ENCODE measurements around the gene ATP2C2.

The ATP2C2 gene

DNA sequence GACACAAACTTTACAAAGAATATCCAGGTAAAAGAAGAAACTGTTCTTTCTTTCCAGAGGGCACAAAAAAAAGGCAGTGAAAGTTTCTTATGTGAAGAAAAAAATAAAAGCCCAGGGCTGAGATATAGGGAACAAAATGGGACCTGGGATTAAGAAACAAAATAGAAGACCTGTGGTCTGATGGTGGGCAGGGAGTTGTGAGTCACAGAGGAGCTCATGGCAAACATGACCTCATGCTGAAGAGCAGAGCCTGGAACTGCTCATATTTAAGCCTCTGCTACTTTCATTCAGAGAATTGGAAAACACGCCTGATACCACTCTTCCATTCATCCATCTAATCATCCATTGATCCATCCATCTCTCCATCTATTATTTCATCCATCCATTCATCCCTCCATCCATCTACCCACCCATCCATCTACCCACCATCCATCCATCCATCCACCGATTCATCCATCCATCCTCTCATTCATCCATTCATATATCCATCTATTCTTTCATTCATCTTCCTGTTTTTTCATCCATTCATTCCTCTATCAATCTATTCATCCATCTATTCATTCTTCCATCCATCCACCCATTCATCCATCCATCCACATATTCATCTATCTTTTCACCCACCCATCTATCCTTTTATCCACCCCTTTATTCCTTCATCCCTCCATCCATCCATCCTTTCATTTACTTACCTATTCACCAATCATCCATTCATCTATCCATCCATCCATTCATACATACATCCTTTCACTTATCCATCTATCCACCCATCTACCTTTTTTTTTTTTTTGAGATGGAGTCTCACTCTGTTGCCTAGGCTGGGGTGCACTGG lies 43.7 kb upstream of the ATP2C2 start:
- TF ChIP-seq, protein P1, sequence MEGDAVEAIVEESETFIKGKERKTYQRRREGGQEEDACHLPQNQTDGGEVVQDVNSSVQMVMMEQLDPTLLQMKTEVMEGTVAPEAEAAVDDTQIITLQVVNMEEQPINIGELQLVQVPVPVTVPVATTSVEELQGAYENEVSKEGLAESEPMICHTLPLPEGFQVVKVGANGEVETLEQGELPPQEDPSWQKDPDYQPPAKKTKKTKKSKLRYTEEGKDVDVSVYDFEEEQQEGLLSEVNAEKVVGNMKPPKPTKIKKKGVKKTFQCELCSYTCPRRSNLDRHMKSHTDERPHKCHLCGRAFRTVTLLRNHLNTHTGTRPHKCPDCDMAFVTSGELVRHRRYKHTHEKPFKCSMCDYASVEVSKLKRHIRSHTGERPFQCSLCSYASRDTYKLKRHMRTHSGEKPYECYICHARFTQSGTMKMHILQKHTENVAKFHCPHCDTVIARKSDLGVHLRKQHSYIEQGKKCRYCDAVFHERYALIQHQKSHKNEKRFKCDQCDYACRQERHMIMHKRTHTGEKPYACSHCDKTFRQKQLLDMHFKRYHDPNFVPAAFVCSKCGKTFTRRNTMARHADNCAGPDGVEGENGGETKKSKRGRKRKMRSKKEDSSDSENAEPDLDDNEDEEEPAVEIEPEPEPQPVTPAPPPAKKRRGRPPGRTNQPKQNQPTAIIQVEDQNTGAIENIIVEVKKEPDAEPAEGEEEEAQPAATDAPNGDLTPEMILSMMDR (IDR thresholded peaks at IDR 0.05; ENCODE audit: insufficient read depth, low read depth, low read length, missing control alignments), result no peak
- H3K4me3 ChIP-seq (ENCODE audit: low read length), result no peak overlapping the region
- peak; percentile 24 for DNase-seq (ENCODE audit: low read depth)

DNA sequence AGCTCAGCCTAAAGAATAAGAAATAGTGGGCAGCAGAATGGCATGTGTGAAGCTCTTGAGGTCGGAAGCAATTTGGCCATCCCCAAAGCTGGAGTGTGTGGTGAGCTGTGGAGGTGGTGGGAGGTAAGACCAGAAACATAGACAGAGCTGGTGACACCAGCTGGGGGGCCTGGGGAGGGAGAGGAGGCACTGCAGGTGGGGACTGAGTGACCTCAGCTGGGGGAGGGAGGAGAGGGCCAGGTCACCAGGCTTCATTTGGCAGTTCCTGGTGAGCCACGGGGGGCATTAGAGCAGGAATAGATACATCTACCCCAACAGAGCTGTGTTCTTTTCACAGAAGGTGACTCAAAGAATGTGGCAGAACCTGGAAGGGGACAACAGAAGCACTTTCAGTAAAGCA lies 41.8 kb upstream of the ATP2C2 start:
- DNase-seq (ENCODE audit: low read depth), result no peak
- TF ChIP-seq, protein P1 (IDR thresholded peaks at IDR 0.05; ENCODE audit: insufficient read depth, low read depth, low read length, missing control alignments), result no peak
- no peak overlapping the region for H3K4me3 ChIP-seq (ENCODE audit: low read length)

DNA sequence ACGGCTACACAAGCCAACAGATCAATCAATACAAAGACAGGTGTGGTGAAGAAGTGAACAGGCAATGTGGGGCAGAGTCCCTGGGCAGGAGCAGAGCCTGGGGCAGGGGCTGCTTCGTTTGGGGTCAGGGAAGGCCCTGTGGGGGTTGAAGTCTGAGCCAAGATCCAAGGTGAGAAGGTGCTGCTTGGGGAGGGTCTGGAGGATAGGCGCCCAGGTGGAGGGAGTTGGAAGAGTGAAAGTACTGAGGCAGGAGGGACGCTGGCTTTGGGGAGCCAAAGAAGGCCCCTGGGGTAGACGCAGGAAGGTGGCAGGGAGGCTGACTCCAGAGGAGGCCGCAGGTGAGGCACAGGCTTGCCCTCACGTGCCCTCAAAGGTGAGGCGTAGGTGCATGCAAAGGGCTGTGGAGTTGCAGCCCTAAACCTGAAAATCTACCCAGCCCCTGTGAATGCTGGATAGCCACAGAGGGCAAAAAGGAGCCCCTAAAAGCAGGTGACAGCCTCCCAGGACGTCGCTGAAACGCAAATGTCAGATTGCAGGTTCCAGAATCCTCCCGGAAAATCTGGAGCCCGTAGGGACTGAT lies 40.3 kb upstream of the ATP2C2 start:
- TF ChIP-seq, protein P1 (IDR thresholded peaks at IDR 0.05; ENCODE audit: insufficient read depth, low read depth, low read length, missing control alignments), result no peak
- no peak for DNase-seq (ENCODE audit: low read depth)
- H3K4me3 ChIP-seq (ENCODE audit: low read length), result no peak overlapping the region

DNA sequence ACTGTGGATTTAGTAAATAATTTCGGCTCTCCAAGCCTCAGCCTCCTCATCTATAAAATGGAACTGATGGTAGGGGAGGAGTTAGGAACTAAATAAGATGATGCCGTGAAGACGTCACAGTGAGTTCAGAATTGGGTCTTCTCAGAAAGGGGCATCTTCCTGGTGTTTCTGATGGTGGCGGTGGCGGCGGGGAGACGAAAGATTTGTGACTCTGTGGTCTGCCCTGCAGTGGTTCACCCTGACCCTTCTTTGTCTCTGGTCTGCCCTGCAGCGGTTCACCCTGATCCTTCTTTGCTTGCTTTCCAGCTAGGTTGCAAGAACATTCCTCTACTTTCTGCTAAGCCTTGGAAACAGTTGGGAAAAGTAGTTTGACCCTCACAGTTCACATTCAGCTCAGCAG lies 39.3 kb upstream of the ATP2C2 start:
- DNase-seq (ENCODE audit: low read depth), result no peak
- no peak overlapping the region for H3K4me3 ChIP-seq (ENCODE audit: low read length)
- TF ChIP-seq, protein P1 (IDR thresholded peaks at IDR 0.05; ENCODE audit: insufficient read depth, low read depth, low read length, missing control alignments), result no peak

DNA sequence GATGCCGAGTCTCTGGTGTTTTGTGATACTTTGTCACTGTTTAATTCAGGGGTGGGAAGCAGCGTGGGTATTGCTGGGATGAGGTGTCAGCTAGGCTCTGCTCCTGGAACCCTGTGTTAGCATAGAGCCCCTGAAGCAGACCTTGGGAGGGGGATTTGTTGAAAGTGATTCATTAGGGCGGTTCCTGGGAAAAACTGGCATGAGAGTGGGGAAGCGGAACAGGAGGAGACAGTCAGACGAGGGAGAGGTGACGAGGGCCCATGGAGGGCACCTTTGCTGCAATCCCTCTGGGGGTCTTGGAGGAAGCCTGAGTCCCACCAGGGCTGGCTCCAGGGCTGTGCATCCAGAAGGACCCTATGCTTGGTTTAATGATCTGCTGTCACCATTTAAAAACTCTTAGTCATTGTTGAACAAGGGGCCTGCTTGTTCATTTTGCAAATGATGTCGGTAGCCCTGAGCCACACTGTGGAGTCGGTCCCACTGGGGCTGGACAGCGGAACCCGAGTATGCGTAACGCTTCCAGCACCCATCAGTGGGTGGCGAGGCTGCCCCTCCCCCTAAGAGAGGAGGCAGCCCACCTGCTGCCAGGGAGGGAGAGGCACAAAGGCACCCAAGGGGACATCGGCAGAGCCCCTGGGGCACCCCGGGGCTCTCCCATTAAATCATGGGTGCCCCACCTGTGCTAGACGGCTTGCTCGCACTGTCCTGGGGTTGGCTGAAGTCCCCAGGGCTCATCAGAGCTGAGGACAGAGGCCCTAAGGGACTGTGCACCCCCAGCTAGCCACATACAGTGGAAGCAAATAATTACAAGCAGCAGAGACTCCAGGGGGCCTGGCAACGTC lies 38.3 kb upstream of the ATP2C2 start:
- TF ChIP-seq, protein P1 (IDR thresholded peaks at IDR 0.05; ENCODE audit: insufficient read depth, low read depth, low read length, missing control alignments), result no peak
- no peak overlapping the region for H3K4me3 ChIP-seq (ENCODE audit: low read length)
- no peak for DNase-seq (ENCODE audit: low read depth)

DNA sequence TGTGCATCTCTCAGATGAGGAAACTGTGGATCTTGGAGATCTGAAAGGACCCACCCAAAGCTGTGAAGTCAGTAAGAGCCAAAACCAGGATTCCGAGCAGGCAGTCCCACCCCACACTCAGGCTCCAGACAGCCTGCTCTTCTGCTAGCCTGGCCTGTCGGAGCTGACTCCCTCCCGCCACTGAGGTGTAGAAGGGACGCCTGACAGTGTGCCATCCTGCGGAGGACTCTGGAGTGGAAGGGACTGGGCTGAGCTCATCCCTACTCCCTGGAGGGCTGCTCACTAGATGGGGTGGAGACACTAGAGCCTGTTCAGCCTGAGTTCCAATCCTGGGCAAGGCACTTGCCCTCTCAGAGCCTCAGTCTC lies 37.7 kb upstream of the ATP2C2 start:
- DNase-seq (ENCODE audit: low read depth), result no peak
- TF ChIP-seq, protein P1 (IDR thresholded peaks at IDR 0.05; ENCODE audit: insufficient read depth, low read depth, low read length, missing control alignments), result no peak
- no peak overlapping the region for H3K4me3 ChIP-seq (ENCODE audit: low read length)

Measured in epithelial cell of esophagus (primary cell).